Nucleus accumbens (tissue), 56 donors: Measurements from ENCODE around the gene CERS1.
A peak's percentile ranks its signal among the peaks of the same experiment; 100 is the strongest.

Source experiments
- DNase-seq, 56 donors: peaks; one replicate each; lab custom pipeline; 2025; lab: John Stamatoyannopoulos, UW

CERS1 gene

GRCh38 chr19:18899624-18900560 is 3.9 kb upstream of the CERS1 start:
- no peak for DNase-seq

DNA sequence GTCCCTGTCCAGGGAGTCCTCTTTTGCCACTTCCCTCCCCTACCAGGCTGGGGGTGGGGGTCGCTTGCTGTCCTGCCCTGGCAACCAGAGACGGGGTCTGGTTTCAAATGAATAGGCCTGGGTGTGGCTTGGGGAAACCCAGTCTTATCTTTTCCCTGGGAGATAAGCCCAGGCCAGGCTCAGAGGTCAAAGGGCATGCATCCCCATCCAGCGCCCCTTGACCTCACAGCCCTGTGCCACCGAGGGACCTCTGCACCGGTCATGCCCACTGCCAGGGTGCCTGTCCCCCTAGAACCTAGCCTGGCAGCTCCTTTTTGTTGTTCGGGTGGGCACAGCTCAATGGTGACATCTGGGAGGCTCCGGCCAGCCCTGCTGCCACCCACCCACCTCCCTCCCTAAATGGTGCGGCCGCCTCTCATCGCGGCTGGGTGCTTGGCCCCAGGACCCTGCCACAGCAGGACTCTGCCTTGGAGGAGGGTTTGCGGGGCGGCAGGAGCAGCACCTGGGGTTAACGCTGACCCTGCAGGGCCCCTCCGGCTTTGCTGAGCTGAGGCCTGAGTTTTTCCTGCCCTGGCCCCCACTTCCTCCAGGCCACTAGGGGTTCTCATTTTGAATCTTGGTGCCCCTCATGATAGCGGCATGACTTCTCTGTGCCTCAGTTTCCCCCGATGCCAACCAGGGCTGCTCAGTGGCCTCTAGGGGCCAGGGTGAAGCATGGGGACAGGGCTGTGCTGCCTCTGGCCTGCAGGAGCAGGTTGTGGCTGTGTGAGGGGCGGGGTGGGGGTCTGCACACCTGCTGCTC is 2.9 kb upstream of the CERS1 start:
- no peak for DNase-seq

DNA sequence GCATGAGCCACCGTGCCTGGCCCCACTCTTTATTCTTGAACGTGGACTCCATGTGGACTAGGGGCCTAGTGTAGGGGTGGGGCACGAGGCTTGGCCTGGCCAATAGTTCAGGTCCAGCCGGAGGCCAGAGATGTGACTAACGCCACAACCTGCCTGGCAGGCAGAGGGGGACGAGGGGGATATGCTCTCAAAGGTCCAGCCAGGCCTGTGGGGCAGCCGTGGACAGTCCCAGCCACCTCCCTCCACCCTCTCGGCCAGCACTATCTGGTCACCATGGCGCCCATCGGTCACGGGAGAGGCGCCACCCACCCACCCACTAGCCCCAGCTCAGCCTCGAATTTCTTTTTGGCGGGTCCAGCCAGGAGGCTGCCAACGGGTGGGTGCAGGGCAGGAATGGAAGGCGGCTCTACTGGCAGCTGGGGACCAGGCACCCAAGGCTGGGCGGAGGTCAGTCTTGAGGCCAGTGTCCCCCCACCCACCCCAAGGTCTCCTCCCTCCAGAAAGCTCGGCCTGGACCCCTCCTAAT is 2.2 kb upstream of the CERS1 start:
- peak in 2 of 56 donors; percentile 9 to 25 for DNase-seq

GRCh38 chr19:18897094-18898029 is 1.4 kb upstream of the CERS1 start:
- no peak for DNase-seq

DNA sequence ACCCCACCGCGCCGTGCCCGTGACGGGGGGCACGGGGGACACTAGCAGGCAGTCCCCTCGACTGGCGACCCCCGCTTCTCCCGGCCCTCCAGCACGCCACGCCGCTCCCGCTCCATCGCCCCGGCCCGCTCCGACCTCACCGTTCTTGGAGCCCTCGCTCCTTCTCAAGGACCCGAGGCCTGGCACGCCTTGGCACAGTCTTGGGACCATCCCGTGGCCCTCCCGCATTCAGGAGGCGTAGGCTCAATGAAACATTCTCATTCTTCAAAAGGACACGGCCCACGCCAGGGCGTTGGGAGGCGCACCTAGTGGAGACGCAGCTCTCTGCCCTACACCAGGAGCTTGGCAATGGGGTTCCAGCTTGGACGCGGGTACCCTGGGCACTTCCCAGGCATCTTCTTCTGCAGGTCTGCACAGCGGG is 473 bp upstream of the CERS1 start:
- DNase-seq, result peak in 41 of 56 donors; percentile 16 to 79 (median 41)

DNA sequence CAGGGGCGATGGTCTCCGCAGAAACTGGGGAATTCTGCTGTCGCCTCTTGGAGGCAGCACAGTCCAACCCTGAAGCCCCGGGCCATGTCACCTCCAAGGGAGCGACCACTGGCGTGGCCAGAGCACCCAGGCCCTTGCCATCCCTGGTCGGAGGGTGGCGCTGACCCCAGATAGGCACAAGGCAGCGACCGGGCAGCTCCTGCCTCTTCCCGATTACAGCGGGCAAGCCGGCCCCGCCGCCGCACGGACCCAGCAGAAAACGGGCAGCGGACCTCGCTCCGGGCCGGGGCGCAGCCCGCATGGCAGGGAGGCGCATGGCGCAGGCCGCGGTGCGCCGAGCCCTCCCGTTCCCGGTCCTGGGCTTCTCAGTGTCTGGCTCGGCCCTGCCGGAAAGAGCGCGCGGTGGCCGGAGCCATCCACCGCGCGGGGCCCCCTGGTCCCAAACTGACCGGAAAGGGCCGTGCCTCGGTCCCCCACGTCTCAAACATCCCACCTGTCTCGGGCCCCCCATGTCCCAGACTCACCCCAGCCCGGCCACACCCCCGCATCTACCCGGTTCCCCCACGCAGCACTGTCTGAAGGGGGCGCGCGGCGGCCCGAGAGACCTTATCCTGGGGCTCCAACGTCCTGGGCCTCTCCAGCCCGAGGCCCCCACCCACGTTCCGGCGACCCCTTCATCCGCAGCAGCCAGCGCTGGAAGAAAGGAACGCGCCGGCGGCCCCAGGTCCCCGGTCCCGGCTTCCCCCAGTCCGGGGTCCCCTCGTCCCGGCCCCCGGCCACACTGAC is 727 bp downstream of the CERS1 start:
- peak in 48 of 56 donors; percentile 23 to 96 (median 90) for DNase-seq

GRCh38 chr19:18894254-18895037 is 1.5 kb downstream of the CERS1 start:
- DNase-seq, result peak; percentile 62 to 97 (median 93)

- DNase-seq, result peak in 6 of 56 donors; percentile 20 to 67 (median 39)
These were observed 2.2 kb downstream of the CERS1 start for GRCh38 chr19:18893587-18894253.

DNA sequence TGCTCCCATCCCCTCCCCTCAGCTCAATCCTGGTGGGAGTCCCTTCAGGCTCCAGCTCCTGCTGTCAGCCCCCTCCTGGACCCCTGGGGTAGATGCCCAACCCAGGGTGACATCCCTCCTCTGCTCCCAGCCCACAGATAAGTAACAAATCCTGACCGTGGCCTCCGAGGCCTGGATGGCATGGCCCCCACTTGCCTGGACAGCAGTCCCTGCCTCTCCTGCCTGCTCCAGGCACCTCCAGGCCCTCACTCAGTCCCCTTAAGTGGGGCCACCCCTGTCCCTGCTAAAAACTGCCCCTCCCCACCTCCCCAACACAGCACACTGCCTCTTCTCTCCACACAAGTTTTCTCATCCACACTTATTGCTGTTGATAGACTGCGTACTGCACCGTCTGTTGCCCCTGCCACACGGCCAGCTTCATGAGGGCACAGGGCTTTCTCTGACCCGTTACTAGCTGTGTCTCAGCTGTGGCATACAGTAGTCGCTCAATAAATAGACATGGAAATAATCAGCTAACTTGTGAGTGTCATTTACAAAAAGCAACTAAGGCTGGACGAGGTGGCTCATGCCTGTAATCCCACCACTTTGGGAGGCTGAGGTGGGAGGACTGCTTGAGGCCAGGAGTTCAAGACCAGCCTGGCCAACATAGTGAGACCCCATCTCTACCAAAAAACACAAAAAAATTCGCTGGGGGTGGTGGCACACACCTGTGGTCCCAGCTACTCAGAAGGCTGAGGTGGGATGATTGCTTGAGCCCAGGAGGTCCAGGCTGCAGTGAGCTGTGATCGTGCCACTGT is 5.8 kb downstream of the CERS1 start:
- no peak for DNase-seq

DNA sequence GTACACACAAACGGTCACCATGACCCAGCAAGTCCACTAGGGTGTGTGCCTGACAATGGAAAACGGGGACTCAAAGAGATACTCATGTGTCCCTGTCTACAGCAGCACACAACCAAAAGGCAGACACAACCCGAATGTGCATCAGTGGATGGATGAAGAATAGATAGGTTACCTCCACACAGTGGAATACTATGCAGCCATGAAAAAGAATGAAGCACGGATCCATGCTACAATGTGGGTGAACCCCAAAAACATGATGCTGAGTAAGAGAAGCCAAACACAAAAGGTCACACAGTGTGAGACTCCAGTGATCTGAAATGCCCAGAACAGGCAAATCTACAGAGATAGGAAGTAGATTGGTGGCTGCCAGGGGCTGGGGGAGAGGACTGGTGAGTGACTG is 9.0 kb downstream of the CERS1 start:
- DNase-seq, result no peak

DNA sequence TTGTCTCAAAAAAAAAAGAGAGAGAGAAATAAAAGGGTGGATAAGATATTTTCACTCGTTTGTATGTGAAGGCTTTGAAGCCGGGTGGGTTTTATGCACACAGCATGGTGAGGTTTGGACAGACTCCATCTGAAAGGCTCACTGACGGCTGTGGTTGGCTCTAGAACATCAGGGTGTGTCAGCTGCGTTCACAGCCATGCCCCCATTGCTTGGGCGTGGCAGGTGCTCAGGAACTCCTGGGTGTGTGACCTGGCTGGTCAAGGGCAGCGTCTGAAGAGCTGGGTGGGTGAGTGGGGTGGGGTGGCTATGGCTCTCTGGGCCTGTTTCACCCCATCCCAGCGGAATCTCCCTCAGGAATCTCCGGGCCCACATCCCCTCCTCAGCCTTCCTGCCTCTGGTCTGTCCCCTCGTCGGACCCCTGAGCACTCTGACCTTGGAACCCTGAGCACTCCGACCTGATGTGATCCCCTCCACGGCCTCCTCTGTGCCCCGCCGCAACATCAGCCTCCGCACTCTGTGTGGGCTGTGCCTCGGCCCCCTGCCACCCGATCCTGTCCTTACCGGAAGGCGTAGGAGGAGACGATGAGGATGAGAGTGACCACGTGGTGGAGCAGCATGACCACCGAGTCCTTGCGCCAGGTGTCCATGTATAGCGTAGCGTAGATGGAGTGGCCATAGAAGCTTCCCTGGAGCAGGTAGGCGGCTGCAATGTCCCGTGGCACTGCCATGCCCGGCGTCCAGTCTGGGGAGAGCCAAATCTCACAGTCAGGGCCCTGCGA is 12.2 kb downstream of the CERS1 start:
- DNase-seq, result no peak

- no peak for DNase-seq
These were observed 14.5 kb downstream of the CERS1 start for GRCh38 chr19:18881491-18881890.

DNA sequence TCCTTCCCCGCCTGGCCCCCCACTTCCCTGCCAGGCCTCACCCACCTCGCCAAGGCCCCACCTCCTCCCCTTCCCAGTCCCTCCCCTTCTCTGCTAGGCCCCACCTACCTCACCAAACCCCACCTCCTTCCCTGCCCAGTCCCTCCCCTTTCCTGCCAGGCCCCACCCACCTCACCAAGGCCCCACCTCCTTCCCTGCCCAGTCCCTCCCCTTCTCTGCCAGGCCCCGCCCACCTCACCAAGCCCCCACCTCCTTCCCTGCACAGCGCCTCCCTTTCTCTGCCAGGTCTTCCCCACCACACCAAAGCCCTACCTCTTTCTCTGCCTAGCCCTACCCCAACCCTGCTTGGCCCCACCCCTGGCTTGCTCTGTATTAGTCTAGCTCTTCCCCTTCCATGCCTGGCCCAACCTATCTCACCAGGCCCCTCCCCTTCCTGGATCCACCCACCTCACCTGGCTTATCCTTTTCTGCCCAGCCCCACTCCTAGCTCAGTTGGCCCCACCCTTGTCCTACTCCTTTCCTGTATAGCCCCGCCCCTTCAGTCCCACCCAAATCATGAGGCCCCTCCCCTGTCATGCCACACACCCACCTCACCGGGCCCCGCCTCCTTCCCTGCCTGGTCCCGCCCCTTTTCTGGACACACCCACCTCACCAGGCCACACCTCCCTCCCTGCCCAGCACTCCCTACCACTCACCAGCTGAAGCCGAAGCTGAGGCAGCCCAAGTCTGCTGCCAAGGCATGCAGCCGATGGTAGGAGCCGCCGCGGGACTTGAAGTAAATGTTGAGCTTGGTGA is 16.2 kb downstream of the CERS1 start:
- peak in 3 of 56 donors; percentile 23 to 64 (median 34) for DNase-seq

DNA sequence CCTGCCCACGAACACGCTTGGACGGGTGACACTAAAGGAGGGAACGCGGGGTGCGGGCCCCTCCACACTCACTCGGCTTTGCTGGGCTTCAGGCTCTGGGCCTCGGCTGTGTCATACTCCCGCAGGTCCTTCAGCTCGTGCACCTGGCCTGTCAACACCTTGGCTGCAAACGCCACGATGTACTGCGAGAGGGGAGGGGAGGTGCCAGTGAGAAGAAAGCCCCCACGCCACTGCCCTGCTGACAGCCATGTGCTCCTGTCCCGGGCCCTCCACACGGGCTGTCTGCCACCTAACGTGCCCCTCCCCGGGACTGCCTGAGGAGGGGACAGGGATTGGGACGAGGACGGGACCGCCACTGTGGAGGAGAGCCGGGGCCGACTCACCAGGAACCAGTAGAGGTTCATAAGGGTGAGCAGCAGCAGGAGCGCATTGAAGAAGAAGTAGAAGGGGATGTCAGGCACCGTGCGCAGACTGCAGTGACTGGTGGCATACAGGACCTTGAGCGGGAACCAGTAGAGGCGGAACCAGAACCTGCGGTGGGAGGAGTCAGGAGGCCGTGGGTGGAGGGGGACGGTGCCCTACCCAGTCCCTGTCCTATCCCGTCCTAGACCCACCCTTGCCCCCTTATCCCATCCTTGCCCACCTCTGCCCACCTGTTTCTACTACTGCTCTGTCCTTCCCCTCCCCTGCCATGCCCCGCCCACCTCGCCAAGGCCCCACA is 16.9 kb downstream of the CERS1 start:
- no peak for DNase-seq
